CD4-positive, alpha-beta T cell treated with Interleukin-17A for 4 hours (primary cell): ENCODE measurements around the gene NDUFV3.
"Not testable (repeated sequence)": the region's sequence is repeated elsewhere in the genome, so short reads cannot be mapped to it uniquely, and the experiment has no call there.

ENCODE experiments used
- DNase-seq: peaks from one replicate; pipeline ENCODE4 v3.0.0-alpha.2; 2020; ENCODE audit warnings: mixed read lengths

Gene NDUFV3

GRCh38 chr21:42937034-42937940, 44.2 kb downstream of the NDUFV3 start:
- DNase-seq: not testable (repeated sequence)

GRCh38 chr21:42937960-42938605, 45.0 kb downstream of the NDUFV3 start:
- no peak for DNase-seq

DNA sequence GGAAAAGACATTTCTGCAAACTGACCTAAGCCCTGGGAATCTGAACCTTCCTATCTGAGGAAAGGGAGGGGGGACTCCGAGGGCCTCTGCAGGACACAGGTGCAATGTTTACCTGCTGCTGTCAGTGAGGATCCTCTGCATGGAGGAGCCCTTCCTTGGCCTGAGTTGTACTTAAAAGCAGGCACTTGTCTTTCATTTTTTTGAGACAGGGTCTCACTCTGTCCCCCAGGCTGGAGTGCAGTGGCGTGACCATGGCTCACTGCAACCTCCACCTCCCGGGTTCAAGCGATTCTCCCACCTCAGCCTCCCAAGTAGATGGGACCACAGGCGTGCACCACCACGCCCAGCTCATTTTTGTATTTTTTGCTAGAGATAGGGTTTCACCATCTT, 45.5 kb downstream of the NDUFV3 start:
- DNase-seq: not testable (repeated sequence)

DNA sequence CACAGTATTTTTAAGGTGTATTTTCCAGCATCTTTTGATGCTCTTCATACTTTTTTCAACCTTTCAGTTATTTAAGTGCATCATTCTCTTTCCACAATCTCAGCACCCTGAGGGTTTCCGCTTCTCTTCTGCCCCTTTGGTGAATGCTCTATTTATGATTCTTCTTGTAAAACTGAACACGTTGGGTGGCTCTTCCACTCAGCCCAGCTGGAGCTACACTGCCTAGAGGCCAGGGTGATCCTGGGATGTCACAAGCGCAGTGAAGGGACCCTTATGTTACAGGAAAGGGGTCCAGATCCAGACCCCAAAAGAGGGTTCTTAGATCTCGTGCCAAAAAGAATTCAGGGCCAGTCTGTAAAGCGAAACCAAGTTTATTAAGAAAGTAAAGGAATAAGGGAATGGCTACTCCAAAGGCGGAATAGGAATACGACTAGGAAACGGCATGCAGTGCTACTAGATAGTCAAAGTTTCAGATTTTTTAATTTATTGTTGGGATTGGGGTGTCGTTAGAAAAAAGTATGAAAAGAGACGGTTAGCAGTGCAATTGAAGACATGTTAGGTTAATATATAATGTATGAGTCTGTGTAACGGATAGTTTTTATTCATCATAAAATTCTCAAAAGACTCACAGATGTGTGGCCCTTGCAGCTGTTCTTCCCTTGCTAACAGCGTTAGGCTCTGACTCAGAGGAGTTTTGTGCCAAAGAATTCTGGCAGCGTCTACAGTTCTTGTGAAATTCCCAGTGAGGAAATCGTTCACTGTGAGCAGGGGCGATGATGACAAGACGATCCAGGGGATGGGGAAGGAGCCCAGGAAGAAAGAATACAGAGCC, 46.7 kb downstream of the NDUFV3 start:
- no peak for DNase-seq

DNA sequence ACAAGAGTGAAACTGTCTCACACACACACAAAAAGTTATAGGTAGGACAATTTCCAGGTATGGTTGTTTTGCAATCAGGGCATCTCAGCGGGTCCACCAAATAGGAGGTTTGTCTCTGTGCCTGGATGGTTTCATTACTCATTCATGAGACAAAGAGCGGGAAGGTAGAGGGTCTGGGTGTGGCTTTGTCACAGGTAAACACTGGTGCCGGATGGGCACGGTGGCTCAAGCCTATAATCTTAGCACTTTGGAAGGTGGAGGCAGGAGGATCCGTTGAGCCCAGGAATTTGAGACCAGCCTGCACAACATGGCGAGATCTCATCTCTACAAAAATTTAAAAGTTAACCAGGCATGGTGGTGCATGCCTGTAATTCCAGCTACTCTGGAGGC, 48.6 kb downstream of the NDUFV3 start:
- no peak for DNase-seq

GRCh38 chr21:42942244-42942643, 49.1 kb downstream of the NDUFV3 start:
- DNase-seq: no peak

GRCh38 chr21:42949094-42949755, 56.1 kb downstream of the NDUFV3 start:
- DNase-seq: not testable (repeated sequence)

- not testable (repeated sequence) for DNase-seq
These were observed 58.1 kb downstream of the NDUFV3 start for GRCh38 chr21:42951193-42951592.

GRCh38 chr21:42956824-42957630, 63.9 kb downstream of the NDUFV3 start:
- DNase-seq: no peak

GRCh38 chr21:42958122-42958521, 65.0 kb downstream of the NDUFV3 start:
- not testable (repeated sequence) for DNase-seq

DNA sequence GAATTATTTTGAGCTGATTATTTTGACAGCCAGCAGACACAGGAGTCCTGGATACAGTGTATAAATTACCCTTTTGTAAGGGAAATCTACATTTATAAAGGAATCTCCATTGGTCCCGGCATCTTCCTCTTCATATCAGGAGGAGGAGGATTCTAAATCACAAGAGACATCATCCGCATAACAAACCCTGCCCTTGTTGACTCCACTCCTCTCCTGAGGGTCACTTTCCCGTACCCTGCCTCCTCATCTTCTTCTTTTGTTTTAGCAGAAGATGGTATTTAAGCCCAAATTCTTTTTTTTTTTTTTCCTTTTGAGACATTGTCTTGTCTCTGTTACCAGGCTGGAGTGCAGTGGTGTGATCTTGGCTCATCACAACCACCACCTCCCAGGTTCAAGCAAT, 66.6 kb downstream of the NDUFV3 start:
- no peak for DNase-seq

DNA sequence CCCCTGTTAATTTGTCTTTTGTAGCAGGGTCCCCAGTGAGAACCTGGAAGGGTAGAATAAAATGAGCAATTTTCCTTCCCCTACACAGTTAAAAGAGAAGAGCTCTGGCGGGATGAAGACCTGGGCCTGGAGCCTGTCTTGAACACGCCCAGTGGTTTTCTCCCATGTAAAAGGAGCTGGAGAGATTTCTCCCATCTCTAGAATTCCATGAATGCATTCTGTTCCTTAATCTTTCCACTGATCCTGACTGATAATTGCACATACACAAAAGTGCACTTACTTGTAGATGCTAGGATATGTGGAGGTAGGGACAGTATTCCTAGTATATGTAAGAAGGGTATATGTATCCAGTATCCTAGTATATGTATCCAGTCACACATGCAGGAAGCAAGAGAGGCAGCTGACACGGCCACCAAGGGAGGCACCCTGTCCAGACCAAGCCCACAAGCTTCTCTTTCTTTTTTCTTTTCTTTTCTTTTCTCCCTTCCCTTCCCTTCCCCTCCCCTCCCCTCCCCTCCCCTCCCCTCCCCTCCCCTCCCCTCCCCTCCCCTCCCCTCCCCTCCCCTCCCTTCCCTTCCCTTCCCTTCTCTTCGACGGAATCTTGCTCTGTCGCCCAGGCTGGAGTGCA, 69.4 kb downstream of the NDUFV3 start:
- no peak for DNase-seq
